Measurements from ENCODE around the gene CAP2.
A peak's percentile ranks its signal among the peaks of the same experiment; 100 is the strongest.
"Not testable (repeated sequence)": the region's sequence is repeated elsewhere in the genome, so short reads cannot be mapped to it uniquely, and the experiment has no call there.

CAP2 gene

DNA sequence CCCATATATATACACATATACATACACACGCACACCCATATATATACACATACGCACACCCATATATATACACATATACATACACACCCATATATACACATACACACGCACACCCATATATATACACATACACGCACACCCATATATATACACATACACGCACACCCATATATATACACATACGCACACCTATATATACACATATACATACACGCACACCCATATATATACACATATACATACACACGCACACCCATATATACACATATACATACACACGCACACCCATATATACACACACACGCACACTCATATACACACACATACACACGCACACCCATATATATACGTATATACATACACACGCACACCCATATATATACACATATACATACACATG is 193.2 kb downstream of the CAP2 start:
- DNase-seq: not testable (repeated sequence)

DNA sequence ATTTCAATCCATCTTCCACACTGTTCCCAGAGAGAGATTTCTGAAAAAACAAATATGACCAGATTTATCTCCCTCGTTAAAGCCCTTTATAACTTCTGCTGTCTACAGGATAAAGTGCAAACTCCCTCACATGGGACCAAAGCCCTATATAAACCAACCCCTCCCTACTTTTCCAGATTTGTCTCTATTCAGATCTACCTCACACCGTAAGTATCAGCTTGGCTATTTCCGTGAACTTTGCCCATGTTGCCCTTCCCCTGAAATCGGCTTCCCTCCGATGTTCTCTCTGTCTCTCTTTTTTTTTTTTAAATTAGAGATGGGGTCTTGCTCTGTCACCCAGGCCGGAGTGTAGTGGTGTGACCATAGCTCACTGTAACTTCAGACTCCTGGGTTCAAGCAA is 194.6 kb downstream of the CAP2 start:
- no peak for DNase-seq

DNA sequence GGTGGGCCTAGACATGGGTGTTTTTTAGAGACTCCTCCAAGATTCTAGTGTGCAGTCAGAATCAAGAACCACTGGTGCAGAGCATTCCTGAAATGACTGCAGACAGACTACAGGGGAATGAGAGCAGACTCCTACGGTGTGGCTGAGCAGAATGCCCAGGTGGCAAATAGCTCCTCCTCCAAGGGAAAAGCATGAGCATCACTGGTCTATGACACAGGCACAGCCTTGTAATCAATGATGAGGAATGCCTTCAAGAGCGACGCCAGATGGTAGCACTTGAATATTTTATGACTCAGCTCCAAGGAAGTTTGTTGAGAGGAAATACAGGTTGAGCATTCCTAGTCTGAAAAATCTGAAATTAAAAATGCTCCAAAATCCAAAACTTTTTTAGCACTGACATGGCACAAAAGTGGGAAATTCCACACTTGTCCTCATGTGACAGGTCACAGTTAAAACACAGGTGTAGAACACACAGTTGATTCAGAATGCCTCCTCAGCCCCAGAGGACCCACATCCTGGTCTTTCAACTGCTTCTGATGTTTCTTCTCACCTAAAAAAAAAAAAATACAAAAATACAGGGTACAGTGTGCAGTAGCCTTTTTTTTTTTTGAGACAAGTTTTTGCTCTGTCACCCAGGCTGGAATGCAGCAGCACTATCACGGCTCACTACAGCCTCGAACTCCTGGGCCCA is 196.2 kb downstream of the CAP2 start:
- no peak for DNase-seq

DNA sequence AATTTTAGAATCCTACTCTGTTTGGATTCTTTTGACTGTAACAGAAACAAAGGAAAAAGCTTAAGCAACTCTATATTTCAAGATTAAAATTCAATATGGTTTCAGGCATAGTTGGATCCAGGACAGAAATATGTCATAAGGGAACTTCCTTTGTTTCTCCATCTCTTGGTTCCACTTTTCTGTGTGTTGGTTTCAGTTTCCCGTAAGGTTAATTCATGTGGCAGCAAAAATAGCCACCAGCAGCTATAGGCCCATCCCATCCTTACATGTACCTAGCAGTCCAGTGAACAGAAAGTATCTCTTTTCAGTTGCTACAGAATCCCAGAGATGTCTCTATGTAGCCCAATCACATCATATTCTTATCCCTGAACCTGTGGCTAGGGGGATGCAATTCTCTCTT is 197.9 kb downstream of the CAP2 start:
- no peak for DNase-seq

DNA sequence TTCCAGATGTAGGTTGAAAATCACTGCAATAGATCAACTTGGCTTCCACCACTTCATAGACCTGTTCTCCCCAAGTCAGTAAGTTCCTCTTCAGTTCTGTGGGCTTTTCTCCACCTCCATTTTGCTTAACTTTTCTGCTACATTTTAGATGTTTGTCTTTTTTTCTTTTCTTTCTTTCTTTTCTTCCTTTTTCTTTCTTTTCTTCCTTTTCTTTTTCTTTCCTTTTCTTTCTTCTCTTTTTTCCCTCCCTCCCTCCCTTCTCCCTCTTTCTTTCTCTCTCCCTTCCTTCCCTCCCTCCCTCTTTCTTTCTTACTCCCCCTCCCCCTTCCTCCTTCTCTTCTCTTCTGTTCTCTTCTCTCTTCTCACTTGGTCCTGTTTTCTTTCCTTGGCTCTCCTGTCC is 199.9 kb downstream of the CAP2 start:
- DNase-seq: no peak

DNA sequence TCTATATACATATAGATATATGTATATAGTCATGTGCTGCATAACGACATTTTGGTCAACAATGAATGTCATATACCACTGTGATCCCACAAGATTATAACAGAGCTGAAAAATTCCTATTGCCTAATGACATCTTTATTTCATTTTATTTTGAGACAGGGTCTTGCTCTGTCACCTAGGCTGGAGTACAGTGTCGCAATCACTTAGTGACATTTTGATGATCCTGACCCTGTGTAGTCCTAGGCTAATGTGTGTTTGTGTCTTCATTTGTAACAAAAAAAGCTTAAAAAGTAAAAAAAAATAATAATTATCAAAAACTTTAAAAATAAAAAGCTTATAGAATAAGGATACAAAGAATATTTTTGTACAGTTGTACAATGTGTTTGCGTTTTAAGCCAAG is 202.7 kb downstream of the CAP2 start:
- DNase-seq: no peak

DNA sequence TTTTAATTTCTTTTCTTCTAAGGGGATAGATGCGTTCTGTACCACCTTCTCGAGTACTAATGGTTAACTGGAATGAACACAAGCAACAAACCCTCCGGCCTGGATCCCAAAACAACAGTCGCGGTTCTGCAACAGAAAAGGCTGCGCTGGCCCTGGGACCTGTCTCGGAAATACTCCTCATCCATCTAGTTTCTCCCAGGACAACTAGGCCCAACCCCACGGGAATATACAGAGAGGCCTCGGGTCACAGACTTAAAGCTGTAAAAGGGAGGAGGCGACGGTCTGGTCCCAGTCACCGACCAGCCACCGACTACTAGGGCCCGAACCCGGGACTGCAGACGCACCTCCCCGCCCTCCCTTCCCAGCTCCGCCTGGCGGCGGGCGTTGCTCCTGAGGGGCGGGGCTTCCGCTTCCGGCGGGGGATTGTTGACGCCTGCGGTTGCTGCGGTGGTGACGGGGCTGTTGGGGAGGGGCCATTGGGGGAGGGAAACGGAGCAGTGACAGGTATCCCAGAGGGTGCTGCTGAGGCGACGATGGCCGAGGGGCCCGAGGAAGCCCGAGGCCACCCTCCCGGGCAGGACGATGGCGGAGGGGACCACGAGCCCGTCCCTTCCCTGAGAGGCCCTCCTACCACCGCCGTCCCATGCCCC is 206.6 kb downstream of the CAP2 start, which contains the start of gene FAM8A1:
Gene FAM8A1 (plus strand): TSS at position 426 of the 650 bp plus-strand sequence. CDS start 108 bp downstream, at position 534.
- peak; percentile 95 for DNase-seq

DNA sequence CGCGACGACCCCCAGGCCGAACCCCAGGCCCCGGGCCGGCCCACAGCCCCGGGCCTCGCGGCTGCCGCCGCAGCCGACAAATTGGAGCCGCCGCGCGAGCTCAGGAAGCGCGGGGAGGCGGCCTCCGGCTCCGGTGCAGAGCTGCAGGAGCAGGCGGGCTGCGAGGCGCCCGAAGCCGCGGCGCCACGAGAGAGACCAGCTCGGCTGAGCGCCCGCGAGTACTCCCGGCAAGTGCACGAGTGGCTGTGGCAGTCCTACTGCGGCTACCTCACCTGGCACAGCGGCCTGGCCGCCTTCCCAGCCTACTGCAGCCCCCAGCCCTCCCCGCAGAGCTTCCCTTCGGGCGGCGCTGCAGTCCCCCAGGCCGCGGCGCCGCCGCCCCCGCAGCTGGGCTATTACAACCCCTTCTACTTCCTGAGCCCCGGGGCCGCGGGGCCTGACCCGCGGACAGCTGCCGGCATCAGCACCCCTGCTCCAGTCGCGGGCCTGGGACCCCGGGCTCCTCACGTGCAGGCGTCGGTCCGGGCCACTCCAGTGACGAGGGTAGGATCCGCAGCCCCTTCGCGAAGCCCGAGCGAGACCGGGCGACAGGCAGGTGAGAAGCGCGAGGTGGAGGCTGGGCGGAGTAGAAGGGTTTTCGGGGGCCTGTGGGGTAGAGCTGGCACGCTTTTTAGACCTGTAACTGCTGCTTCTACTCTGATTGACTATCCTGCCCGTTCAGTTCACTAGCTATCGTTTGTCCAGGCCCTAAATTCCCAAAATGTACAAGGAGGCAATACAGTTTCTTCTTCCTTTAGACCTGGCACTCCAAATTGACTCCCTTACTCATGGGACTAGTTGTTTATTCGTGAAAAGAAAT is 207.4 kb downstream of the CAP2 start:
- peak; percentile 42 for DNase-seq

DNA sequence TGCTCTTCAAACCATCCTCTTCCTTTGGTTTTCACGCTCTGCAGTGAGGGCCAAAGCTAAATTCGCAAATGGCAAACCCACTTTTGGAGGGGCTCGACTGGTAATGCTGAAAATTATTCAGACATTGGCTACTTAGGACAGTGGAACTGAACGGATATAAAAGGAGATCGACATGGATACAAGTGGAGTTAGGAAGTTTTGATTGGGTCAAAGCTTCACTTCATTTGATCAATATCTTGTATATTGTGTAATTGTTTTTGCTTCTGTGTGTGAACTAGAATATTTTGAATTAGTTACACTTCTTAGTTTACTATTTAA is 207.9 kb downstream of the CAP2 start:
- no peak for DNase-seq

DNA sequence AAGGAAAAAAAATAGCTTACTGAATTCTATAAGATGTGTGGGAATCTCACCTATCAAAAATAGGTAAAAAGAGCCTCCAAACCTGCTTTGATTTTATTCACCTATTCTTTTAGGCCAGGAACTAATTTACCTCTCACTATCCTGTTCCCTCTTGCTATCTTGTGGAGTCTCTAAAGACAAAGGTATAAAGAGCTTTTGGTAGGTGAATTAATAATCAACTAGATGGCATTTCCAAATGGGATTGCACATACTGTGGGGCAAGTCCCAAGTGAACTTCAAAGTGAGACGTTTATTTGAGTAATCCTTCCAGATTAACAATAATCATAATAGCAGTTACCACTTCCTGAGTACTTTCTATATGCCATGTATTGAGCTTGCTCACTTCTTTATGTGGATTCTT is 209.5 kb downstream of the CAP2 start:
- no peak for DNase-seq

DNA sequence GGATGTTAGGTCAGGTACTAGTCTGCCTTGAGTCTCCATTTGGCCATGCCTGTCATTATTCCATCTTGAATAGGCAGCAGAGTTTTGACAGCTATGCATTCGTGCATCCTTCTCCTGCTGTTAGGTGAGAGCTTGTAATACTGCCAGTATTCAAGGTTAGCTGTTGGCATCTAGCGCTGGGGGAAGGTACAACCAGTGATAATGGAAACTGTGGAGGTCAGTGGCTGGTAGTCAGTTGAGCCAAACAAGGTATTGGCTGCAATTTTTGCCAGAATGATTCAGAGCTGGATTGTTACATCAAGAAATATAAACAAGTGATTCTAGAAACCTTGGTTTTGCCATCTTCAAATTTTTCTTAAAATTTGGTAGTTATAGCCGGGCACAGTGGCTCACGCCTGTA is 213.2 kb downstream of the CAP2 start:
- no peak for DNase-seq
